ENCODE results near the gene NATD1.

- TF ChIP-seq CTCF (IDR thresholded peaks at IDR 0.05) (no peak), POLR2A (IDR thresholded peaks at IDR 0.05) (no peak), POLR2AphosphoS5 (IDR thresholded peaks at IDR 0.05) (no peak)
Measured at GRCh38 chr17:21272250-21272649, 19.0 kb upstream of the NATD1 start.
